Neutrophil (primary cell): ENCODE measurements around the gene PGF.

ENCODE experiments used
- H3K27ac ChIP-seq: fragments of 200-600 bp; sonication (generic); 2 replicates; pipeline ENCODE4 v1.5.1; 2016; ENCODE audit warnings: mild to moderate bottlenecking, moderate library complexity
- H3K27me3 ChIP-seq: fragments of 200-600 bp; sonication (generic); 2 replicates; pipeline ENCODE4 v1.6.0; 2016; ENCODE audit warnings: mild to moderate bottlenecking
- H3K36me3 ChIP-seq: fragments of 200-600 bp; sonication (generic); 2 replicates; pipeline ENCODE4 v1.5.1; 2017
- H3K4me1 ChIP-seq, 2 experiments: fragments of 200-600 bp in 1 of 2; sonication (generic) in 1 of 2; 1 replicate in 1 of 2; 2 replicates in 1 of 2; pipeline versions ENCODE4 v1.5.1 to v1.6.1; 2013 to 2016; ENCODE audit warnings: low read depth in 1 of 2, low read length in 1 of 2, mild to moderate bottlenecking in 1 of 2, moderate library complexity in 1 of 2; ENCODE audit not compliant: control insufficient read depth in 1 of 2, insufficient read depth in 1 of 2
- H3K4me3 ChIP-seq, 2 experiments: fragments of 200-600 bp in 1 of 2; sonication (generic) in 1 of 2; 1 replicate in 1 of 2; 2 replicates in 1 of 2; pipeline ENCODE4 v1.5.1; 2013 to 2016; ENCODE audit warnings: low read depth in 1 of 2, low read length in 1 of 2, mild to moderate bottlenecking in 1 of 2, moderate library complexity in 1 of 2
- H3K9me3 ChIP-seq: fragments of 200-600 bp; sonication (generic); 2 replicates; pipeline ENCODE4 v1.5.1; 2016
- TF ChIP-seq, protein P1 (sequence below): fragments of 200-600 bp; sonication (generic); IDR thresholded peaks from 2 replicates; pipeline ENCODE4 v1.5.1; 2016; ENCODE audit warnings: antibody characterized with exemption

The PGF gene

DNA sequence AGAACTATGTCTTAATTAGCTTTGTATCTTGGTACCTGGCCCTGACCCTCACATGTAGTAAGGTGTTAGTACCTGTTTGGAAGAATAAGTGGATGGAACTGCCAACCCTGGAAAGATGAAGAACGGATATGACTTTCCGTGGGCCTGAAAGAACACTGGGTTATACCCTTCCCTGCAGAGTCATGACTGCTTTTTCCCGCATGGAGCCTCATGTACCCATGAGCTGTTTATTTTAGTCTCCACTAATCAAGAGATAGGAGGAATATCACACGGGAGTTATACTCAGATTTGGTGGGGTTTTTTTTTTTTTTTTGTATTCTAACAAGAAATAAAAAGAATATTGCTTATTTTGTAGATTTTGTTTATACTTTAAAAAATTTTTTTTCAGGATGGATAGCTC is 57.8 kb downstream of the PGF start:
- no peak overlapping the region for H3K4me3 ChIP-seq
- no peaks in the 10 kb centered on the region for H3K27me3 ChIP-seq
- H3K27ac ChIP-seq = no peak overlapping the region
- H3K4me1 ChIP-seq = peaks cover 6 to 15% of the 10 kb centered on the region in 2 experiments
- TF ChIP-seq, protein P1, sequence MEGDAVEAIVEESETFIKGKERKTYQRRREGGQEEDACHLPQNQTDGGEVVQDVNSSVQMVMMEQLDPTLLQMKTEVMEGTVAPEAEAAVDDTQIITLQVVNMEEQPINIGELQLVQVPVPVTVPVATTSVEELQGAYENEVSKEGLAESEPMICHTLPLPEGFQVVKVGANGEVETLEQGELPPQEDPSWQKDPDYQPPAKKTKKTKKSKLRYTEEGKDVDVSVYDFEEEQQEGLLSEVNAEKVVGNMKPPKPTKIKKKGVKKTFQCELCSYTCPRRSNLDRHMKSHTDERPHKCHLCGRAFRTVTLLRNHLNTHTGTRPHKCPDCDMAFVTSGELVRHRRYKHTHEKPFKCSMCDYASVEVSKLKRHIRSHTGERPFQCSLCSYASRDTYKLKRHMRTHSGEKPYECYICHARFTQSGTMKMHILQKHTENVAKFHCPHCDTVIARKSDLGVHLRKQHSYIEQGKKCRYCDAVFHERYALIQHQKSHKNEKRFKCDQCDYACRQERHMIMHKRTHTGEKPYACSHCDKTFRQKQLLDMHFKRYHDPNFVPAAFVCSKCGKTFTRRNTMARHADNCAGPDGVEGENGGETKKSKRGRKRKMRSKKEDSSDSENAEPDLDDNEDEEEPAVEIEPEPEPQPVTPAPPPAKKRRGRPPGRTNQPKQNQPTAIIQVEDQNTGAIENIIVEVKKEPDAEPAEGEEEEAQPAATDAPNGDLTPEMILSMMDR = no peak
- H3K9me3 ChIP-seq = no peaks in the 10 kb centered on the region
- peaks cover 100% of the 10 kb centered on the region for H3K36me3 ChIP-seq

DNA sequence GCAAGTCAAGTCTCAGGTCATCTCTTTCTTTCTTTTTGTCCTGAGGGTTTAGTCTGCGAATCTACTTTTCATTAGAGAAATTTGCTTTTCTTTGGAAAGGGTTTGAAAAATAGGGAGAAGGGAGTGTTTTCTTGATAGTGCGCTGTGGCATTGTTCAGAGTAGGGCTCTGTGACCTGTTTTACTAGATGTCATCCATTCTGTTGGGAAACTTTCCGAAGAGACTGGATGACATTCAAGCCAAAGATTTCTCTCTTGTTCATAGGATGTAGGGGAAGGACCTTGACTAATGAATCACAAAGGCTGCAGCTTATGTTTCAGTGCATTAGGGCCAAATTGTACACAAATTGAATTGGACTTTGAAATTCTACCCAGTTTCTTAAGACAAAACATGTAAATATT is 59.0 kb downstream of the PGF start:
- no peak overlapping the region for H3K27ac ChIP-seq

DNA sequence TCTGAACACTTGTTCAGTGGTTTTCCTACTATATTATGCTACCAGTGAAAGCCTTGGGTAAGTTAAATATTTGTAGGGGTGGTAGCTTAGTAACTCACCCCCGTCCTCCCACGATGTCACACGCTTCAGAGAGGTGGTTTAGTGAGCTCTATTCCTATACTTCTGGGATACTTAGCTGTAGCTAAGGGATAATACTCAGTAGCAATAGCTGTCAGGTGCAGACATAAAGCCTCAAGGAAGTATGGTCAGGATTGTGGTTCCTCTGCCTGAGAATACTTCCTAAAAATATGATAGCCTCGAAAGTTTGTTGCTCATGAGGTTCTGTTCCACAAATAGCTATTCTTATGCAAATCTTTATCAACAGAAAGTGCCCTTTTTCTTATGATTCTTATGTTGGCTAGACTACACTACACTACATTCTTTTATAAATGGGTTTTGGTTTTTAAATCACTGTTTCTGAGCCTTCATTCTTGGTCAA is 61.7 kb downstream of the PGF start:
- Histone ChIP-seq H3K27ac (peak overlapping the region; percentile 37), H3K4me3 (no peak overlapping the region), H3K4me1 (peaks cover 6 to 15% of the 10 kb centered on the region in 2 experiments), H3K36me3 (peaks cover 94% of the 10 kb centered on the region), H3K27me3 (no peaks in the 10 kb centered on the region), H3K9me3 (no peaks in the 10 kb centered on the region)
- TF ChIP-seq, protein P1 = no peak

More for the DNA sequence above, 59.0 kb downstream of the PGF start:
- Histone ChIP-seq H3K4me1 (peaks cover 6 to 15% of the 10 kb centered on the region in 2 experiments), H3K27me3 (no peaks in the 10 kb centered on the region), H3K36me3 (peaks cover 100% of the 10 kb centered on the region), H3K4me3 (no peak overlapping the region), H3K9me3 (no peaks in the 10 kb centered on the region)
- TF ChIP-seq, protein P1 = no peak

DNA sequence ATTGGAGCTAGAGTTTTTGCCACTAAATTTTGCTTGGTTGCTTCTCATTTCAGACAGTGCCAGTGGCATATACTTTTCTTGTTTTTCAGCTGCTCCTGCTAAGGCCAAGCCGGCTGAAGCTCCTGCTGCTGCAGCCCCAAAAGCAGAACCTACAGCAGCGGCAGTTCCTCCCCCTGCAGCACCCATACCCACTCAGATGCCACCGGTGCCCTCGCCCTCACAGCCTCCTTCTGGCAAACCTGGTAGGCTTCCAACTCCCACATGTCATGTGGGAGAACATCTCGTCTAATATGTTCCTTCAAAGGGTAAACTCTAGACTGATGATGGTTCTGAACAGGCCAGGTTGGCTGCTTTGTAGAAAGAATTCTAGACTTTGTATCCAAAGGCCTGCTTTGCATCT is 62.7 kb downstream of the PGF start:
- TF ChIP-seq, protein P1 = no peak
- peaks cover 0 to 6% of the 10 kb centered on the region in 2 experiments for H3K4me1 ChIP-seq
- H3K9me3 ChIP-seq = no peaks in the 10 kb centered on the region
- no peak overlapping the region for H3K27ac ChIP-seq
- peaks cover 85% of the 10 kb centered on the region for H3K36me3 ChIP-seq
- H3K4me3 ChIP-seq = no peak overlapping the region
- H3K27me3 ChIP-seq = no peaks in the 10 kb centered on the region

DNA sequence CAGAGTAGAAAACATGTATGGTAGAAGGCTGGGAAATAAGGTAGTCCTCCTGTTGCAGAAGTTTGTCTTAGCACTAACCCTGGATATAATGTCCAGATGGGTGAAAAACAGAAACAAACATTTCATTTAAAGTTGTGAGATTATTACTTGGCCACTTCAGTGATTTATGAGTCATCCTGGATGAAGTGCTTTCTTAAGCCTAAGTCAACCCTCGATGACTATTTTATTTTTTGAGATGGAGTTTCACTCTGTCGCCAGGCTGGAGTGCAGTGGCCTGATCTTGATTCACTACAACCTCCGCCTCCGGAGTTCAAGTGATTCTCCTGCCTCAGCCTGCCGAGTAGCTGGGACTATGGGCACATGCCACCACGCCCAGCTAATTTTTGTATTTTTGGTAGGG is 63.5 kb downstream of the PGF start:
- H3K27ac ChIP-seq = no peak overlapping the region
- H3K27me3 ChIP-seq = no peaks in the 10 kb centered on the region
- no peak overlapping the region for H3K4me3 ChIP-seq
- TF ChIP-seq, protein P1 = no peak
- no peaks in the 10 kb centered on the region for H3K9me3 ChIP-seq
- peaks cover 82% of the 10 kb centered on the region for H3K36me3 ChIP-seq
- peaks cover 0 to 6% of the 10 kb centered on the region in 2 experiments for H3K4me1 ChIP-seq
